Breast epithelium (tissue), 3 donors: Measurements from ENCODE around the gene CEACAM3.

Experiments used
- POLR2A ChIP-seq: fragments of 450-650 bp; IDR thresholded peaks from one replicate; pipeline ENCODE4 v1.6.1; 2016; ENCODE audit warnings: antibody characterized with exemption, mild to moderate bottlenecking, moderate library complexity
- TF ChIP-seq, protein P1 (sequence below), 3 donors: fragments of 450-650 bp; IDR thresholded peaks; one replicate each; pipeline ENCODE4 v1.5.1; 2016 to 2017; ENCODE audit warnings: antibody characterized with exemption in 3 of 3, mild to moderate bottlenecking in 3 of 3, moderate library complexity in 3 of 3

DNA sequence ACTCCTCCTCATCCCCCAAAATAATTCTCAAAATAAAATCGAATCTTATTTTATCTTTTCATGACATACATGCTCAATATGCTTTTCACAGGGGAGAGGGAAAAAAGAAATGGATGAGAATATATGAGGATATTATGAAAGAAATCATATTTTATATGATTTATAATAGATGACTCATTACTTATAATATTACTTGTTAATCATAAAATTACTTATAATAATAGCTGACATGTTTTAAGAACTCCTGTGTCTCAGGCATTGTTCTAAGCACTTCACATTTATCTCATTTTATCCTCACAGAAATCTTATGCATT is 3.0 kb upstream of the CEACAM3 start:
- TF ChIP-seq, protein P1, sequence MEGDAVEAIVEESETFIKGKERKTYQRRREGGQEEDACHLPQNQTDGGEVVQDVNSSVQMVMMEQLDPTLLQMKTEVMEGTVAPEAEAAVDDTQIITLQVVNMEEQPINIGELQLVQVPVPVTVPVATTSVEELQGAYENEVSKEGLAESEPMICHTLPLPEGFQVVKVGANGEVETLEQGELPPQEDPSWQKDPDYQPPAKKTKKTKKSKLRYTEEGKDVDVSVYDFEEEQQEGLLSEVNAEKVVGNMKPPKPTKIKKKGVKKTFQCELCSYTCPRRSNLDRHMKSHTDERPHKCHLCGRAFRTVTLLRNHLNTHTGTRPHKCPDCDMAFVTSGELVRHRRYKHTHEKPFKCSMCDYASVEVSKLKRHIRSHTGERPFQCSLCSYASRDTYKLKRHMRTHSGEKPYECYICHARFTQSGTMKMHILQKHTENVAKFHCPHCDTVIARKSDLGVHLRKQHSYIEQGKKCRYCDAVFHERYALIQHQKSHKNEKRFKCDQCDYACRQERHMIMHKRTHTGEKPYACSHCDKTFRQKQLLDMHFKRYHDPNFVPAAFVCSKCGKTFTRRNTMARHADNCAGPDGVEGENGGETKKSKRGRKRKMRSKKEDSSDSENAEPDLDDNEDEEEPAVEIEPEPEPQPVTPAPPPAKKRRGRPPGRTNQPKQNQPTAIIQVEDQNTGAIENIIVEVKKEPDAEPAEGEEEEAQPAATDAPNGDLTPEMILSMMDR (IDR thresholded peaks at IDR 0.05): peak in 1 of 3 donors; percentile 2
- TF ChIP-seq POLR2A: no peak
